HCT116 (cell line): Measurements from ENCODE around the gene COPA. TPM values are rescaled to one million over a fixed set of nuclear protein-coding genes. Genes with fewer than 3 reads are reported as not detected.

Experiments
- ATAC-seq: fragments of 200-7000 bp; cut with Tn5 transposase; 2 replicates; pipeline ENCODE4 v1.9.1; 2020; ENCODE audit warnings: mild to moderate bottlenecking, moderate library complexity
- BruUV-seq: library from RNA; stranded (reverse); fragments of 400-500 nt; replicated peaks from 2 replicates; lab custom pipeline; 2021; lab: Mats Ljungman, UMichigan
- CTCF ChIA-PET: fragments of 300-600 bp; sonication (Branson Sonifier 250); formaldehyde crosslinking; loops from one replicate; lab custom pipeline; 2021; ENCODE audit warnings: antibody characterized with exemption; lab: Charles Lee
- POLR2A ChIA-PET: fragments of 300-600, 350-600 bp; sonication (Branson Sonifier 250); formaldehyde crosslinking; loops from one replicate; lab custom pipeline; 2021; ENCODE audit warnings: antibody characterized with exemption; lab: Charles Lee
- RAD21 ChIA-PET, 2 experiments: fragments of 300-600 bp; sonication (Branson Sonifier 250); formaldehyde crosslinking; loops; one replicate each; lab custom pipeline; 2023; ENCODE audit warnings: low total read pairs in 2 of 2; ENCODE audit not compliant: uncharacterized antibody in 2 of 2, unreplicated experiment in 2 of 2, low non-redundant PET in 1 of 2; lab: Charles Lee
- DNase-seq: peaks from one replicate; pipeline ENCODE4 v3.0.0-alpha.2; 2010; ENCODE audit warnings: low read depth, low spot score
- H2AFZ ChIP-seq: fragments of 200-600 bp; shearing (Covaris generic), sonication (generic); 2 replicates; pipeline ENCODE4 v1.6.1; 2017; ENCODE audit warnings: low read depth, mixed run types, mixed read lengths, antibody characterized with exemption, low read length; ENCODE audit not compliant: poor library complexity, severe bottlenecking
- H3K27ac ChIP-seq: 2 replicates; pipeline ENCODE4 v1.5.1; 2012; ENCODE audit warnings: low read depth, low read length
- H3K27me3 ChIP-seq: fragments of 200-600 bp; sonication (generic); 2 replicates; pipeline ENCODE4 v1.6.1; 2016; ENCODE audit warnings: mixed run types, low read length, mixed read lengths; ENCODE audit not compliant: insufficient read depth
- H3K36me3 ChIP-seq, 2 experiments: fragments of 200-500 bp in 1 of 2; fragments of 200-600 bp in 1 of 2; sonication (Bioruptor generic) in 1 of 2; sonication (generic) in 1 of 2; 2 replicates each; pipeline versions ENCODE4 v1.5.1 to v1.6.1; 2014 to 2016; ENCODE audit warnings: low read length in 2 of 2, inconsistent platforms in 1 of 2, mixed read lengths in 1 of 2, mixed run types in 1 of 2; ENCODE audit not compliant: insufficient read depth in 2 of 2, control insufficient read depth in 1 of 2
- H3K4me1 ChIP-seq, 2 experiments: fragments of 200-600 bp in 1 of 2; sonication (generic) in 1 of 2; 2 replicates each; pipeline versions ENCODE4 v1.5.1 to v1.6.1; 2012 to 2017; ENCODE audit warnings: low read length in 2 of 2, inconsistent platforms in 1 of 2, mild to moderate bottlenecking in 1 of 2, mixed read lengths in 1 of 2, mixed run types in 1 of 2, moderate library complexity in 1 of 2; ENCODE audit not compliant: insufficient read depth in 2 of 2, control insufficient read depth in 1 of 2
- H3K4me2 ChIP-seq: fragments of 200-600 bp; sonication (generic); 2 replicates; pipeline ENCODE4 v1.6.1; 2017; ENCODE audit warnings: mixed run types, low read length, mixed read lengths
- H3K4me3 ChIP-seq, 2 experiments: fragments of 200-600 bp in 1 of 2; sonication (generic) in 1 of 2; replicated peaks in 1 of 2; 2 replicates each; pipeline ENCODE4 v1.5.1; 2011 to 2016; ENCODE audit warnings: low read length in 2 of 2, control low read depth in 1 of 2, low read depth in 1 of 2, mild to moderate bottlenecking in 1 of 2, mixed read lengths in 1 of 2, mixed run types in 1 of 2
- H3K79me2 ChIP-seq: fragments of 200-600 bp; sonication (generic); 2 replicates; pipeline ENCODE4 v1.6.1; 2017; ENCODE audit warnings: mild to moderate bottlenecking, mixed run types, low read length, moderate library complexity, mixed read lengths; ENCODE audit not compliant: insufficient read depth
- H3K9ac ChIP-seq: fragments of 200-600 bp; sonication (generic); 2 replicates; pipeline ENCODE4 v1.6.1; 2016; ENCODE audit warnings: low read length, mixed read lengths
- H3K9me2 ChIP-seq: fragments of 200-600 bp; sonication (generic), shearing (Covaris generic); 2 replicates; pipeline ENCODE4 v1.6.1; 2017; ENCODE audit warnings: mixed run types, mild to moderate bottlenecking, moderate library complexity; ENCODE audit not compliant: insufficient read depth
- H3K9me3 ChIP-seq, 2 experiments: fragments of 200-500 bp in 1 of 2; fragments of 200-600 bp in 1 of 2; sonication (Bioruptor generic) in 1 of 2; sonication (generic) in 1 of 2; 2 replicates each; pipeline ENCODE4 v1.6.1; 2014 to 2017; ENCODE audit warnings: low read length in 2 of 2, mixed read lengths in 2 of 2, inconsistent platforms in 1 of 2, low read depth in 1 of 2, mild to moderate bottlenecking in 1 of 2, mixed run types in 1 of 2, moderate library complexity in 1 of 2; ENCODE audit not compliant: control insufficient read depth in 1 of 2, insufficient read depth in 1 of 2
- H4K20me1 ChIP-seq: fragments of 200-600 bp; sonication (generic), shearing (Covaris generic); 2 replicates; pipeline ENCODE4 v1.6.1; 2017; ENCODE audit warnings: mixed run types, mild to moderate bottlenecking, moderate library complexity; ENCODE audit not compliant: insufficient read depth
- CEBPB ChIP-seq: IDR thresholded peaks from 2 replicates; pipeline ENCODE4 v1.6.1; 2012; ENCODE audit warnings: low read depth
- CTCF ChIP-seq, 3 experiments: fragments of 200-600 bp in 1 of 3; sonication (generic) in 1 of 3; IDR thresholded peaks in 2 of 3; conservative IDR thresholded peaks in 1 of 3; 2 replicates each; pipeline ENCODE4 v1.5.1; 2012 to 2017; ENCODE audit warnings: low read depth in 2 of 3, low read length in 2 of 3, antibody characterized with exemption in 1 of 3, borderline replicate concordance in 1 of 3, control low read depth in 1 of 3, mild to moderate bottlenecking in 1 of 3, mixed read lengths in 1 of 3, mixed run types in 1 of 3, moderate library complexity in 1 of 3; ENCODE audit not compliant: insufficient read depth in 1 of 3
- ELF1 ChIP-seq: IDR thresholded peaks from 2 replicates; pipeline ENCODE4 v1.6.1; 2012; ENCODE audit warnings: low read depth, borderline replicate concordance
- EZH2 ChIP-seq: fragments of 200-600 bp; sonication (generic); IDR thresholded peaks from 2 replicates; pipeline ENCODE4 v1.6.1; 2017; ENCODE audit warnings: antibody characterized with exemption, mixed run types
- FOSL1 ChIP-seq: IDR thresholded peaks from 2 replicates; pipeline ENCODE4 v1.6.1; 2012; ENCODE audit warnings: low read depth
- JUND ChIP-seq: IDR thresholded peaks from 2 replicates; pipeline ENCODE4 v1.6.1; 2012
- MAX ChIP-seq: IDR thresholded peaks from 2 replicates; pipeline ENCODE4 v1.6.1; 2012
- POLR2A ChIP-seq: IDR thresholded peaks from 2 replicates; pipeline ENCODE4 v1.7.0; 2011; ENCODE audit warnings: borderline replicate concordance; ENCODE audit not compliant: insufficient read depth, insufficient read length; ENCODE audit errors: extremely low read depth
- REST ChIP-seq: IDR thresholded peaks from 2 replicates; pipeline ENCODE4 v1.6.1; 2012; ENCODE audit warnings: low read depth
- SIN3A ChIP-seq: IDR thresholded peaks from 2 replicates; pipeline ENCODE4 v1.6.1; 2012; ENCODE audit warnings: low read depth
- SRF ChIP-seq: IDR thresholded peaks from 2 replicates; pipeline ENCODE4 v1.6.1; 2012; ENCODE audit warnings: low read depth
- TCF7L2 ChIP-seq: IDR thresholded peaks from 2 replicates; pipeline ENCODE4 v1.7.0; 2011; ENCODE audit warnings: borderline replicate concordance, inconsistent platforms; ENCODE audit not compliant: insufficient read depth, insufficient read length; ENCODE audit errors: extremely low read depth
- YY1 ChIP-seq: IDR thresholded peaks from 2 replicates; pipeline ENCODE4 v1.6.1; 2011; ENCODE audit warnings: low read length, low read depth, moderate library complexity, mild to moderate bottlenecking; ENCODE audit not compliant: insufficient replicate concordance; ENCODE audit errors: extremely low read depth
- ZBTB33 ChIP-seq: IDR thresholded peaks from 2 replicates; pipeline ENCODE4 v1.6.1; 2011; ENCODE audit warnings: mild to moderate bottlenecking, low read length, moderate library complexity; ENCODE audit not compliant: insufficient replicate concordance; ENCODE audit errors: extremely low read depth
- ZFX ChIP-seq: fragments of 450-650 bp; IDR thresholded peaks from 2 replicates; pipeline ENCODE4 v1.6.1; 2017
- intact Hi-C: fragments of 100-400 bp; cut with micrococcal nuclease; formaldehyde crosslinking; loops from 2 replicates; pipeline ENCODE4 v1.10.0; 2022
- total RNA-seq: library from RNA; stranded (reverse); gene quantifications from one replicate; pipeline ENCODE4 v1.2.1, GENCODE V29; 2021; ENCODE audit not compliant: unreplicated experiment

Gene COPA
- total RNA-seq, 1 experiment from 2014 or later: 132 TPM

DNA sequence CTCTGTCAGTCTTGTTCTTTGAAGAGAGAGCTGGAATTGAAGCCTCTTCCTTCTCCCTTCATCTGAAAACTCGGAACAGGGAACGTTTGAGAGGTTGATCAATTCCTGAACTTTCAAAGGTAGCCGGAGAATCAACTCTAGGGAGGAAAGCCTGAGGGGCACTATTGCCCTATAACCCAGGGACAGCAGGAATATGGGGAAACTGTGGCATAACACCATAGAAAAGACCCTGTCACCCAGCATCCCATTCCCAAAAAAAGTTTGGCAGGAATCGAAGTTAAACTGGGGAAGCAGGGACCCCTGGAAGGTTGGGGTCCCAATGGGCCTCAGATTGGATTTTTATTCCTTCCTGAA lies 18.7 kb upstream of the COPA start:
- H3K9ac ChIP-seq: no peak overlapping the region
- H3K27me3 ChIP-seq: no peaks in the 10 kb centered on the region
- H3K36me3 ChIP-seq: peaks cover 0 to 4% of the 10 kb centered on the region in 2 experiments; a peak in 2 of 4 replicates
- no peak overlapping the region for H3K27ac ChIP-seq
- no peak for DNase-seq
- CTCF ChIA-PET: interaction anchor here (1.8 kb wide), 1 partner anchor 15 kb away, joined by 6 read pairs; no protein-coding TSS in a partner anchor
- no TSS peak for BruUV-seq
- no peaks in the 10 kb centered on the region for H4K20me1 ChIP-seq
- H2AFZ ChIP-seq: no peak overlapping the region
- intact Hi-C loops: no loop called here
- no peaks in the 10 kb centered on the region for H3K9me2 ChIP-seq
- no peak overlapping the region for H3K4me3 ChIP-seq
- H3K9me3 ChIP-seq: no peaks in the 10 kb centered on the region
- RAD21 ChIA-PET: no interaction called here
- ATAC-seq: no peak
- H3K4me2 ChIP-seq: no peak overlapping the region
- TF ChIP-seq ZFX (no peak), FOSL1 (no peak), CTCF (IDR thresholded peaks at IDR 0.05 in 2 of 3, conservative IDR thresholded peaks at IDR 0.05 in 1 of 3; ENCODE audit: borderline replicate concordance in 1 of 3, insufficient read depth in 1 of 3, low read depth in 2 of 3, low read length in 2 of 3) (no peak), JUND (no peak), REST (no peak), EZH2 (no peak), MAX (no peak), POLR2A (no peak), SIN3A (no peak), ZBTB33 (no peak), SRF (no peak), TCF7L2 (no peak), ELF1 (no peak), YY1 (no peak), CEBPB (no peak)
- TF ChIP-seq, all 23 proteins: peak for 0
- Histone ChIP-seq H3K4me1 (no peaks in the 10 kb centered on the region), H3K79me2 (no peaks in the 10 kb centered on the region)
- POLR2A ChIA-PET: no interaction called here
